ENCODE measurements around the gene EVI5. TPM values are rescaled to one million over a fixed set of nuclear protein-coding genes. Genes with fewer than 3 reads are reported as not detected.

Gene EVI5
- total RNA-seq, 1 donor from 2014 or later: 19.8 TPM

GRCh38 chr1:92503926-92504285 lies 281.0 kb downstream of the EVI5 start:
- no peaks in the 10 kb centered on the region for H3K4me1 ChIP-seq
- H3K27ac ChIP-seq: no peak overlapping the region
- H3K4me3 ChIP-seq: no peak overlapping the region
- TF ChIP-seq, protein P1, sequence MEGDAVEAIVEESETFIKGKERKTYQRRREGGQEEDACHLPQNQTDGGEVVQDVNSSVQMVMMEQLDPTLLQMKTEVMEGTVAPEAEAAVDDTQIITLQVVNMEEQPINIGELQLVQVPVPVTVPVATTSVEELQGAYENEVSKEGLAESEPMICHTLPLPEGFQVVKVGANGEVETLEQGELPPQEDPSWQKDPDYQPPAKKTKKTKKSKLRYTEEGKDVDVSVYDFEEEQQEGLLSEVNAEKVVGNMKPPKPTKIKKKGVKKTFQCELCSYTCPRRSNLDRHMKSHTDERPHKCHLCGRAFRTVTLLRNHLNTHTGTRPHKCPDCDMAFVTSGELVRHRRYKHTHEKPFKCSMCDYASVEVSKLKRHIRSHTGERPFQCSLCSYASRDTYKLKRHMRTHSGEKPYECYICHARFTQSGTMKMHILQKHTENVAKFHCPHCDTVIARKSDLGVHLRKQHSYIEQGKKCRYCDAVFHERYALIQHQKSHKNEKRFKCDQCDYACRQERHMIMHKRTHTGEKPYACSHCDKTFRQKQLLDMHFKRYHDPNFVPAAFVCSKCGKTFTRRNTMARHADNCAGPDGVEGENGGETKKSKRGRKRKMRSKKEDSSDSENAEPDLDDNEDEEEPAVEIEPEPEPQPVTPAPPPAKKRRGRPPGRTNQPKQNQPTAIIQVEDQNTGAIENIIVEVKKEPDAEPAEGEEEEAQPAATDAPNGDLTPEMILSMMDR (IDR thresholded peaks at IDR 0.05): no peak
- no peaks in the 10 kb centered on the region for H3K9me3 ChIP-seq
- H3K27me3 ChIP-seq: no peaks in the 10 kb centered on the region
- no peaks in the 10 kb centered on the region for H3K36me3 ChIP-seq
- intact Hi-C loops (cut with DNase I): no loop called here
- no peak for DNase-seq (ENCODE audit: low spot score in 2 of 2)

- H3K27me3 ChIP-seq: no peaks in the 10 kb centered on the region
- H3K36me3 ChIP-seq: no peaks in the 10 kb centered on the region
- H3K4me3 ChIP-seq: no peak overlapping the region
- no peaks in the 10 kb centered on the region for H3K4me1 ChIP-seq
- DNase-seq (ENCODE audit: low spot score in 2 of 2): no peak
- TF ChIP-seq, protein P1 (IDR thresholded peaks at IDR 0.05): no peak
- intact Hi-C loops (cut with DNase I): no loop called here
- no peak overlapping the region for H3K27ac ChIP-seq
- H3K9me3 ChIP-seq: no peaks in the 10 kb centered on the region
Observed at GRCh38 chr1:92503043-92503925, 281.6 kb downstream of the EVI5 start.

DNA sequence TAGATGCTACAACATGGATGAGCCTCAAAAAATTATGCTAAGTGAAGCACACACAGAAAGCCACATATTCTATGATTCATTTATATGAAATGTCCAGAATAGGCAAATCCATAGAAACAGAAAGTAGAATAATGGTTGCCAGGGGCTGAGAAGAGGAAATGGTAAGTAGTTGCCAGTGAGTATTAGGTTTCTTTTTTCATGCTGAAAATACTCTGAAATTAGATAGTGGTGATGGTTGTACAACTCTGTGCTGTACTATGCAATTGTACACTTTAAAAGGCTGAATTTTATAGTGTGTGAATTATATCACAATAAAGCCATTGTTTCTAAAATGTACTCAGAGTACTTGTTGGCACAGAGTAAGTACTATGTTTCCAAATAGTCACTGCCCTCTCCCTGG lies 282.7 kb downstream of the EVI5 start:
- no peaks in the 10 kb centered on the region for H3K36me3 ChIP-seq
- no peaks in the 10 kb centered on the region for H3K27me3 ChIP-seq
- intact Hi-C loops (cut with DNase I): no loop called here
- no peak for DNase-seq (ENCODE audit: low spot score in 2 of 2)
- H3K4me1 ChIP-seq: no peaks in the 10 kb centered on the region
- no peaks in the 10 kb centered on the region for H3K9me3 ChIP-seq
- TF ChIP-seq, protein P1 (IDR thresholded peaks at IDR 0.05): no peak
- H3K27ac ChIP-seq: no peak overlapping the region
- no peak overlapping the region for H3K4me3 ChIP-seq

- no peaks in the 10 kb centered on the region for H3K27me3 ChIP-seq
- no peaks in the 10 kb centered on the region for H3K9me3 ChIP-seq
- H3K27ac ChIP-seq: no peak overlapping the region
- H3K4me1 ChIP-seq: no peaks in the 10 kb centered on the region
- TF ChIP-seq, protein P1 (IDR thresholded peaks at IDR 0.05): no peak
- no peak overlapping the region for H3K4me3 ChIP-seq
- no peak for DNase-seq (ENCODE audit: low spot score in 2 of 2)
- H3K36me3 ChIP-seq: no peaks in the 10 kb centered on the region
- intact Hi-C loops (cut with DNase I): no loop called here
Observed at GRCh38 chr1:92500552-92500951, 284.4 kb downstream of the EVI5 start.

- no peaks in the 10 kb centered on the region for H3K27me3 ChIP-seq
- H3K36me3 ChIP-seq: no peaks in the 10 kb centered on the region
- intact Hi-C loops (cut with DNase I): no loop called here
- no peak for DNase-seq (ENCODE audit: low spot score in 2 of 2)
- H3K9me3 ChIP-seq: no peaks in the 10 kb centered on the region
- TF ChIP-seq, protein P1 (IDR thresholded peaks at IDR 0.05): no peak
- no peaks in the 10 kb centered on the region for H3K4me1 ChIP-seq
- H3K27ac ChIP-seq: no peak overlapping the region
- no peak overlapping the region for H3K4me3 ChIP-seq
Observed at GRCh38 chr1:92495392-92496063, 289.4 kb downstream of the EVI5 start.
